Tibial artery (tissue), 4 donors: ENCODE measurements around the gene PPP1R16B.

ENCODE experiments used
- DNase-seq, 2 donors: peaks; one replicate each; pipeline ENCODE4 v3.0.0-alpha.2; 2019
- H3K27ac ChIP-seq, 2 donors: fragments of 200-600 bp; sonication (generic) in 1 of 2; 1 replicate in 1 of 2; 2 replicates in 1 of 2; pipeline ENCODE4 v1.5.1; 2018 to 2019; ENCODE audit warnings: mild to moderate bottlenecking in 1 of 2
- H3K27me3 ChIP-seq, 2 donors: fragments of 200-600 bp; sonication (generic) in 1 of 2; one replicate each; pipeline versions ENCODE4 v1.5.1 to v1.6.0; 2016 to 2019
- H3K36me3 ChIP-seq, 3 donors: fragments of 200-600 bp; sonication (generic) in 2 of 3; one replicate each; pipeline ENCODE4 v1.5.1; 2016 to 2019; ENCODE audit warnings: mild to moderate bottlenecking in 2 of 3
- H3K4me1 ChIP-seq, 4 donors: fragments of 200-600 bp; sonication (generic) in 2 of 4; 1 replicate in 3 of 4; 2 replicates in 1 of 4; pipeline ENCODE4 v1.5.1; 2016 to 2019
- H3K4me3 ChIP-seq, 2 donors: fragments of 200-600 bp; sonication (generic) in 1 of 2; 1 replicate in 1 of 2; 2 replicates in 1 of 2; pipeline ENCODE4 v1.5.1; 2018 to 2019; ENCODE audit warnings: mild to moderate bottlenecking in 2 of 2
- H3K9me3 ChIP-seq, 3 donors: fragments of 200-600 bp; sonication (generic) in 1 of 3; one replicate each; pipeline ENCODE4 v1.5.1; 2016 to 2019
- CTCF ChIP-seq, 2 experiments: fragments of 200-600 bp in 1 of 2; fragments of 450-650 bp in 1 of 2; IDR thresholded peaks; one replicate each; pipeline ENCODE4 v1.5.1; 2017 to 2019; ENCODE audit warnings: antibody characterized with exemption in 2 of 2, mild to moderate bottlenecking in 1 of 2, moderate library complexity in 1 of 2
- intact Hi-C: fragments of 100-400 bp; cut with DNase I; formaldehyde crosslinking; loops from one replicate; pipeline ENCODE4 v1.15.0; 2023; ENCODE audit warnings: low total_unique reads

Gene PPP1R16B

DNA sequence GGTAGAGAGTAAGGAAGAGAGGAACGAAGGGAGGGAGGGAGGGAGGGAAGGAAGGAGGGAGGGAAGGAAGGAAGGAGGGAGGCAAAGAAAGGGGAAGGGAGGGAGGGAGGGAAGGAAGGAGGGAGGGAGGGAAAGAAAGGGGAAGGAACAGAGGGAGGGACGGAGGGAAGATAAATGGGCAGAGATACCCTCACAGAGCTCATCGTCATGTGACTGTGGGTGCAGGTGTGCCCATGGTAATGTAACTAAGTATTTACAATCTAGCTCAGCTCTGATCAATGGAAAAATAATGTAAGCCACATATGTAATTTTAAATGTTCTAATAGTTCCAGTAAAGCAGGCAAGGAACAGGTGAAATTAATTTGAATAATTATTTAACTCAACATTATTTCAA lies 66.1 kb downstream of the PPP1R16B start:
- Histone ChIP-seq H3K4me1 (no peaks in the 10 kb centered on the region), H3K9me3 (peaks cover 0 to 4% (median 0%) of the 10 kb centered on the region in 3 donors), H3K36me3 (no peaks in the 10 kb centered on the region), H3K4me3 (no peak overlapping the region), H3K27ac (no peak overlapping the region), H3K27me3 (peaks cover 0 to 34% of the 10 kb centered on the region in 2 donors)
- DNase-seq, result no peak
- TF ChIP-seq CTCF (IDR thresholded peaks at IDR 0.05), result no peak
- intact Hi-C loops, result no loop called here

DNA sequence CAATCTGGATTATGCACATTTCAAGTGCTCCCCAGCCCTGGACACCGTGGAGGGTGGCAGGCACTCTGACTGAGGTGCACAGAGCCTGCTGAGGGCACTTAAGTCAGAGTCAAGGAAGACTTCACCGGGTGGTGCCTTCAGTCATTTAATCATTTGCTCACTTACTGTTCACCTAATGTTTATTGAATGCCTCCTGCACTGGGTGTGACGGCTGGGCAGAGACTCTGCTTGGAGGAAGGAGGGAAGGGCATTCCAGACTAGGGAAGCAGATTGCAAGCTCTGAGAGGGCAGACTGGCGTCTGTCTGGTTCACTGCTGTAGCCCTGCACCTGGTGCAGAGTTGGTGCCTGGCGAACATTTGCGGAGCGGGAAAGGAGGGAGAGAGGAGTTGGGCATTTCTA lies 66.5 kb downstream of the PPP1R16B start:
- H3K4me1 ChIP-seq, result no peaks in the 10 kb centered on the region
- no peaks in the 10 kb centered on the region for H3K36me3 ChIP-seq
- peaks cover 0 to 34% of the 10 kb centered on the region in 2 donors for H3K27me3 ChIP-seq
- H3K9me3 ChIP-seq, result peaks cover 0 to 4% (median 0%) of the 10 kb centered on the region in 3 donors
- no peak for TF ChIP-seq CTCF (IDR thresholded peaks at IDR 0.05)
- peak in 1 of 2 donors; percentile 23 for DNase-seq
- intact Hi-C loops, result no loop called here
- H3K4me3 ChIP-seq, result no peak overlapping the region
- H3K27ac ChIP-seq, result no peak overlapping the region

- no peak overlapping the region for H3K27ac ChIP-seq
- H3K36me3 ChIP-seq, result no peaks in the 10 kb centered on the region
- peaks cover 0 to 34% of the 10 kb centered on the region in 2 donors for H3K27me3 ChIP-seq
- no peak for TF ChIP-seq CTCF (IDR thresholded peaks at IDR 0.05)
- H3K9me3 ChIP-seq, result peaks cover 0 to 4% (median 0%) of the 10 kb centered on the region in 3 donors
- H3K4me3 ChIP-seq, result no peak overlapping the region
- peak in 1 of 2 donors; percentile 28 for DNase-seq
- intact Hi-C loops, result no loop called here
- no peaks in the 10 kb centered on the region for H3K4me1 ChIP-seq
These were observed 67.1 kb downstream of the PPP1R16B start for GRCh38 chr20:38872491-38873049.

- H3K4me1 ChIP-seq, result no peaks in the 10 kb centered on the region
- no peak overlapping the region for H3K27ac ChIP-seq
- peak in 1 of 2 donors; percentile 48 for DNase-seq
- no peak overlapping the region for H3K4me3 ChIP-seq
- H3K36me3 ChIP-seq, result no peaks in the 10 kb centered on the region
- intact Hi-C loops, result no loop called here
- H3K27me3 ChIP-seq, result peaks cover 0 to 34% of the 10 kb centered on the region in 2 donors
- H3K9me3 ChIP-seq, result peaks cover 0 to 4% (median 0%) of the 10 kb centered on the region in 3 donors
- no peak for TF ChIP-seq CTCF (IDR thresholded peaks at IDR 0.05)
These were observed 67.6 kb downstream of the PPP1R16B start for GRCh38 chr20:38873050-38873581.

- Histone ChIP-seq H3K36me3 (no peaks in the 10 kb centered on the region), H3K27ac (no peak overlapping the region), H3K27me3 (peaks cover 0 to 41% of the 10 kb centered on the region in 2 donors), H3K4me1 (no peaks in the 10 kb centered on the region), H3K9me3 (peaks cover 0 to 1% (median 0%) of the 10 kb centered on the region in 3 donors), H3K4me3 (no peak overlapping the region)
- TF ChIP-seq CTCF (IDR thresholded peaks at IDR 0.05), result no peak
- intact Hi-C loops, result no loop called here
- peak in 1 of 2 donors; percentile 37 for DNase-seq
These were observed 69.1 kb downstream of the PPP1R16B start for GRCh38 chr20:38874460-38875174.
